ENCODE measurements around the gene SYN1. TPM values are rescaled to one million over a fixed set of nuclear protein-coding genes. Genes with fewer than 3 reads are reported as not detected.

The SYN1 gene
- total RNA-seq, 1 experiment from 2014 or later: not detected

GRCh38 chrX:47573341-47574075 lies 46.1 kb downstream of the SYN1 start:
- no peak for DNase-seq (ENCODE audit: low read depth)

GRCh38 chrX:47572773-47573340 lies 46.8 kb downstream of the SYN1 start:
- DNase-seq (ENCODE audit: low read depth): no peak

GRCh38 chrX:47571896-47572295 lies 47.8 kb downstream of the SYN1 start:
- DNase-seq (ENCODE audit: low read depth): no peak

- DNase-seq (ENCODE audit: low read depth): no peak
Observed at GRCh38 chrX:47571215-47571614, 48.4 kb downstream of the SYN1 start.

GRCh38 chrX:47570794-47571193 lies 48.9 kb downstream of the SYN1 start:
- no peak for DNase-seq (ENCODE audit: low read depth)

- DNase-seq (ENCODE audit: low read depth): no peak
Observed at GRCh38 chrX:47568656-47569295, 50.9 kb downstream of the SYN1 start.

GRCh38 chrX:47566841-47567240 lies 52.8 kb downstream of the SYN1 start:
- DNase-seq (ENCODE audit: low read depth): no peak

- no peak for DNase-seq (ENCODE audit: low read depth)
Observed at GRCh38 chrX:47564438-47565085, 55.1 kb downstream of the SYN1 start.

GRCh38 chrX:47563801-47564315 lies 55.8 kb downstream of the SYN1 start:
- peak; percentile 44 for DNase-seq (ENCODE audit: low read depth)

GRCh38 chrX:47562615-47563243 lies 56.9 kb downstream of the SYN1 start:
- no peak for DNase-seq (ENCODE audit: low read depth)

- no peak for DNase-seq (ENCODE audit: low read depth)
Observed at GRCh38 chrX:47561659-47562151, 58.0 kb downstream of the SYN1 start.

- peak; percentile 97 for DNase-seq (ENCODE audit: low read depth)
Observed at GRCh38 chrX:47560934-47561658, 58.6 kb downstream of the SYN1 start, which contains the start of gene ARAF. Gene ARAF, plus strand, starts transcription at chrX:47561205. Its CDS starts 1,763 bp downstream, at chrX:47562968.

GRCh38 chrX:47560179-47560933 lies 59.3 kb downstream of the SYN1 start:
- DNase-seq (ENCODE audit: low read depth): no peak

- DNase-seq (ENCODE audit: low read depth): no peak
Observed at GRCh38 chrX:47558436-47558835, 61.2 kb downstream of the SYN1 start.

- DNase-seq (ENCODE audit: low read depth): peak; percentile 76
Observed at GRCh38 chrX:47556045-47556623, 63.5 kb downstream of the SYN1 start.

- no peak for DNase-seq (ENCODE audit: low read depth)
Observed at GRCh38 chrX:47543496-47543895, 76.2 kb downstream of the SYN1 start.

- DNase-seq (ENCODE audit: low read depth): peak; percentile 84
Observed at GRCh38 chrX:47540754-47541538, 78.7 kb downstream of the SYN1 start.

- no peak for DNase-seq (ENCODE audit: low read depth)
Observed at GRCh38 chrX:47539860-47540259, 79.8 kb downstream of the SYN1 start.

GRCh38 chrX:47530049-47530448 lies 89.6 kb downstream of the SYN1 start:
- DNase-seq (ENCODE audit: low read depth): no peak

All from Daoy (cell line).